Measurements from ENCODE around the gene GAD1. TPM values are rescaled to one million over a fixed set of nuclear protein-coding genes. Genes with fewer than 3 reads are reported as not detected.

GAD1 gene
- total and polyA plus RNA-seq, 2 experiments from 2014 or later, result 0.49 to 2.6 TPM

DNA sequence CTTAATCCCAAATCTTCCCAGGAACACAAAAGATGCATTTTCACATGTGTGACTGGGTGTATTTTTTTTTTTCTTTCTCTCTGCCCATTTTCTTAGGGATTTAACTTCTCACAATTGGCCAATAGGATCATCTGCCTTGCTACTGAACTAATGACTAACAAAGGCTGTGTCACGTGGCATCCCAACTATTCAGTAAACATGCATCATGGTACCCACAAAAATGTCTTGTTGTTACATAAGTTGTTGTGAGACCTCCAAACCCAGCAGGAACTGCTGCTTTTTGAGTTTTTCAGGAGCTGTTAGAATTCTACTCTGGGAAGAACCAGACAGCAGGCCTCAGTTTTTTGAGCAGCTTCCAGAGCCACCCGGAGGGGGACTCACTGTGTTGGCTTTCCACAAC, 31.9 kb downstream of the GAD1 start:
- in situ Hi-C loops (cut with MboI), result loop anchor here (25.0 kb wide), 1 partner anchor 1386 kb away; no protein-coding TSS in a partner anchor
- no peak overlapping the region for H3K4me3 ChIP-seq
- no peaks in the 10 kb centered on the region for H3K27me3 ChIP-seq (replicated peaks; ENCODE audit: insufficient read depth)
- no peaks in the 10 kb centered on the region for H4K20me1 ChIP-seq (ENCODE audit: insufficient read depth)
- peak overlapping the region; percentile 60; the same call in 1 of the 2 replicates for H2AFZ ChIP-seq
- no peaks in the 10 kb centered on the region for H3K9me2 ChIP-seq (ENCODE audit: insufficient read depth)
- no peak overlapping the region for H3K4me2 ChIP-seq (ENCODE audit: unreplicated experiment)
- H3K4me1 ChIP-seq (ENCODE audit: insufficient read depth), result peaks cover 29% of the 10 kb centered on the region
- DNase-seq, result peak; percentile 89
- WGBS, 2 experiments (ENCODE audit: low coverage in 1 of 2, low lambda C conversion rate in 2 of 2, missing lambda C conversion rate in 2 of 2), result 0 to 8% methylated on average over 2 of the region's 2 CpGs
- TF ChIP-seq EZH2 (IDR thresholded peaks at IDR 0.05; ENCODE audit: insufficient read depth, poor library complexity, severe bottlenecking) (no peak), EZH2phosphoT487 (IDR thresholded peaks at IDR 0.05; ENCODE audit: insufficient read depth, low read depth) (no peak)
- H3K9me3 ChIP-seq (ENCODE audit: low read depth), result no peaks in the 10 kb centered on the region
- no peaks in the 10 kb centered on the region for H3K79me2 ChIP-seq (ENCODE audit: insufficient read depth)
- no peaks in the 10 kb centered on the region for H3K36me3 ChIP-seq (ENCODE audit: low read depth)
- peaks cover 10% of the 10 kb centered on the region for H3F3A ChIP-seq (ENCODE audit: insufficient read depth)
- no peak overlapping the region for H3K9ac ChIP-seq
- peak overlapping the region; percentile 68 for H3K27ac ChIP-seq

- no peak for DNase-seq
- no peaks in the 10 kb centered on the region for H3K79me2 ChIP-seq (ENCODE audit: insufficient read depth)
- H3K9me3 ChIP-seq (ENCODE audit: low read depth), result no peaks in the 10 kb centered on the region
- no peak overlapping the region for H3K4me2 ChIP-seq (ENCODE audit: unreplicated experiment)
- H2AFZ ChIP-seq, result no peak overlapping the region
- in situ Hi-C loops (cut with MboI), result no loop called here
- TF ChIP-seq EZH2 (IDR thresholded peaks at IDR 0.05; ENCODE audit: insufficient read depth, poor library complexity, severe bottlenecking) (no peak), EZH2phosphoT487 (IDR thresholded peaks at IDR 0.05; ENCODE audit: insufficient read depth, low read depth) (no peak)
- H3K27ac ChIP-seq, result no peak overlapping the region
- H3K9me2 ChIP-seq (ENCODE audit: insufficient read depth), result no peaks in the 10 kb centered on the region
- H4K20me1 ChIP-seq (ENCODE audit: insufficient read depth), result no peaks in the 10 kb centered on the region
- H3K36me3 ChIP-seq (ENCODE audit: low read depth), result no peaks in the 10 kb centered on the region
- no peaks in the 10 kb centered on the region for H3K27me3 ChIP-seq (replicated peaks; ENCODE audit: insufficient read depth)
- WGBS, 2 experiments (ENCODE audit: low coverage in 1 of 2, low lambda C conversion rate in 2 of 2, missing lambda C conversion rate in 2 of 2), result 90 to 93% methylated on average over 3 of the region's 3 CpGs
- peaks cover 15% of the 10 kb centered on the region for H3K4me1 ChIP-seq (ENCODE audit: insufficient read depth)
- peaks cover 4% of the 10 kb centered on the region; the same call in 1 of the 2 replicates for H3F3A ChIP-seq (ENCODE audit: insufficient read depth)
- no peak overlapping the region for H3K9ac ChIP-seq
- H3K4me3 ChIP-seq, result no peak overlapping the region
Observed at GRCh38 chr2:170850251-170850650, 33.6 kb downstream of the GAD1 start.

GRCh38 chr2:170851635-170852034, 34.9 kb downstream of the GAD1 start:
- H3K27me3 ChIP-seq (replicated peaks; ENCODE audit: insufficient read depth), result no peaks in the 10 kb centered on the region
- in situ Hi-C loops (cut with MboI), result no loop called here
- WGBS, 2 experiments (ENCODE audit: low coverage in 1 of 2, low lambda C conversion rate in 2 of 2, missing lambda C conversion rate in 2 of 2), result 33 to 59% methylated on average over 1 of the region's 1 CpG

DNA sequence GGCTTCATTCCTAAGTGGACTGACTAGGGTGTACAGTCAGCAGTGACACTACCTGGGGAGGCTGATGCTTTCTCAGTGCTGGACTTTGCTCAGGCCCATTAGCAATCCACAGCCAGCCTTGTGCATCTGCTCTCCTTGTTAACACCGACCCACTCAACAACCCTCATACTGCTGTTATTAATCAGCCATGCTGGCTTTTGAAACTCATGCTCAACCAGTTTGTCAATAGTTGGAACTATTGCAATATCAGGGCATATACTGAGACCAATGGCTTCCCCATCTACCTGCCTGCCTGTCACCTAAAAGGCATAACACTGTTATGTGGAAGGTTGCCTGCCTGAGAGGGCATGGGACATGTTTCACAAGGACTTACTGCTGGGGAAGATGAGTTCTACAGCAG, 39.4 kb downstream of the GAD1 start:
- Histone ChIP-seq H3K36me3 (ENCODE audit: low read depth) (no peaks in the 10 kb centered on the region), H3K9ac (no peak overlapping the region), H4K20me1 (ENCODE audit: insufficient read depth) (no peaks in the 10 kb centered on the region), H3K79me2 (ENCODE audit: insufficient read depth) (no peaks in the 10 kb centered on the region), H3F3A (ENCODE audit: insufficient read depth) (no peaks in the 10 kb centered on the region), H2AFZ (no peak overlapping the region), H3K27ac (no peak overlapping the region), H3K4me2 (ENCODE audit: unreplicated experiment) (no peak overlapping the region), H3K27me3 (replicated peaks; ENCODE audit: insufficient read depth) (no peaks in the 10 kb centered on the region), H3K4me1 (ENCODE audit: insufficient read depth) (no peaks in the 10 kb centered on the region), H3K4me3 (no peak overlapping the region), H3K9me2 (ENCODE audit: insufficient read depth) (no peaks in the 10 kb centered on the region), H3K9me3 (ENCODE audit: low read depth) (no peaks in the 10 kb centered on the region)
- in situ Hi-C loops (cut with MboI), result no loop called here
- no peak for DNase-seq
- WGBS, 2 experiments (ENCODE audit: low coverage in 1 of 2, low lambda C conversion rate in 2 of 2, missing lambda C conversion rate in 2 of 2), result 39% methylated on average over 1 of the region's 1 CpG
- TF ChIP-seq EZH2phosphoT487 (IDR thresholded peaks at IDR 0.05; ENCODE audit: insufficient read depth, low read depth), result no peak
- no peak for TF ChIP-seq EZH2 (IDR thresholded peaks at IDR 0.05; ENCODE audit: insufficient read depth, poor library complexity, severe bottlenecking)

More at GRCh38 chr2:170851635-170852034, 34.9 kb downstream of the GAD1 start:
- no peak overlapping the region for H3K9ac ChIP-seq
- TF ChIP-seq EZH2phosphoT487 (IDR thresholded peaks at IDR 0.05; ENCODE audit: insufficient read depth, low read depth), result no peak
- TF ChIP-seq EZH2 (IDR thresholded peaks at IDR 0.05; ENCODE audit: insufficient read depth, poor library complexity, severe bottlenecking), result no peak
- DNase-seq, result no peak
- no peak overlapping the region for H2AFZ ChIP-seq
- H3K79me2 ChIP-seq (ENCODE audit: insufficient read depth), result no peaks in the 10 kb centered on the region
- H3K27ac ChIP-seq, result no peak overlapping the region
- H3K4me3 ChIP-seq, result no peak overlapping the region
- no peaks in the 10 kb centered on the region for H3K36me3 ChIP-seq (ENCODE audit: low read depth)
- H4K20me1 ChIP-seq (ENCODE audit: insufficient read depth), result no peaks in the 10 kb centered on the region
- no peaks in the 10 kb centered on the region for H3K9me2 ChIP-seq (ENCODE audit: insufficient read depth)
- no peaks in the 10 kb centered on the region for H3K9me3 ChIP-seq (ENCODE audit: low read depth)
- H3F3A ChIP-seq (ENCODE audit: insufficient read depth), result peaks cover 4% of the 10 kb centered on the region; the same call in 1 of the 2 replicates
- peaks cover 15% of the 10 kb centered on the region for H3K4me1 ChIP-seq (ENCODE audit: insufficient read depth)
- no peak overlapping the region for H3K4me2 ChIP-seq (ENCODE audit: unreplicated experiment)
